Endometrial microvascular endothelial cells (primary cell): ENCODE measurements around the gene SLC7A6. TPM values are rescaled to one million over a fixed set of nuclear protein-coding genes. Genes with fewer than 3 reads are reported as not detected.
"Not testable (repeated sequence)": the region's sequence is repeated elsewhere in the genome, so short reads cannot be mapped to it uniquely, and the experiment has no call there.

Experiments used
- in situ Hi-C: cut with HindIII; loops from 2 replicates; pipeline ENCODE4 v1.10.0; 2017; ENCODE audit warnings: low sequenced_read_pairs, low pct_unique_long_range_greater_than_20kb; ENCODE audit errors: inconsistent ontology term
- total RNA-seq: library from RNA; depleted of rRNA; stranded (reverse); fragments of >200 nt; gene quantifications from one replicate; pipeline ENCODE4 v1.2.3, GENCODE V29; 2015; ENCODE audit errors: inconsistent ontology term

SLC7A6 gene
- total RNA-seq, 1 donor from 2014 or later: 20.1 TPM

- in situ Hi-C loops: no loop called here
Measured at GRCh38 chr16:68275611-68276191, 11.4 kb downstream of the SLC7A6 start.

- in situ Hi-C loops: no loop called here
Measured at GRCh38 chr16:68276223-68276622, 11.9 kb downstream of the SLC7A6 start.

DNA sequence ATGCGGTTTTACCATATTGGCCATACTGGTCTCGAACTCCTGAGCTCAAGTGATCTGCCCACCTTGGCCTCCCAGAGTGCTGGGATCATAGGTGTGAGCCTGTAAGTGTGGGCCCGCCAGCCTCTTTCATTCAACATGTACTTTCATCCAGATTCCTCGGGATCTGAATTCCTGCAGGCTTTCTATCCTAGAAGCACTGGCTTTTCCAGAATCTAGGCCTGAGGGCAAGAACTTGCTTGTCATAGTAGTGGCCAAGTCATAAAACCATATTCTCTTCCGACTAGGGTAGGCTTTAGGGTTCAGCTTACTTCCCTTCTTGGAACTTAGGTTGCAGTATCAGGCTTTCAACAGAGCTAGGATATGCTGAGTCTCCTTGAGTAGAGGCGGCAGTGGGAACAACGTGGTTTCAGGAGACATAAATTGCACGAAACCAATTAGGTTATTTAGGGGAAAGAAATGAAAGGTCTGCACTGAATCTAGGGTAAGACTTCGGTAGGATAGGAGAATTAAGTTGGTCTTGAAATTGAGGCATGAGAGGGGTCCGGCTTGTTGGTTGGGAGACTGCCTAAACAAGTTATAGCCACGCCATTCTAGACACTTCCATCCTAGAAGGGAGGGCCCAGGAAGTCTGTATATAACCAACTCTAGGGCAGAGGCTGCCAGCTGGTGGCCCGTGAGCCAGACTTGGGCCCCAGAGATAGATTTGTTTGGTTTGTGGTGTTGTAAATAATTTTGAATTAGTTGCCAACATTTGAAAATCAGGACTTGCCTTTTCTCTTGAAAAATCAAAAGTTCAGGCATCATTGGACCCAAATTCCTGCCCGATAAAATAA is 15.6 kb downstream of the SLC7A6 start:
- in situ Hi-C loops: no loop called here

DNA sequence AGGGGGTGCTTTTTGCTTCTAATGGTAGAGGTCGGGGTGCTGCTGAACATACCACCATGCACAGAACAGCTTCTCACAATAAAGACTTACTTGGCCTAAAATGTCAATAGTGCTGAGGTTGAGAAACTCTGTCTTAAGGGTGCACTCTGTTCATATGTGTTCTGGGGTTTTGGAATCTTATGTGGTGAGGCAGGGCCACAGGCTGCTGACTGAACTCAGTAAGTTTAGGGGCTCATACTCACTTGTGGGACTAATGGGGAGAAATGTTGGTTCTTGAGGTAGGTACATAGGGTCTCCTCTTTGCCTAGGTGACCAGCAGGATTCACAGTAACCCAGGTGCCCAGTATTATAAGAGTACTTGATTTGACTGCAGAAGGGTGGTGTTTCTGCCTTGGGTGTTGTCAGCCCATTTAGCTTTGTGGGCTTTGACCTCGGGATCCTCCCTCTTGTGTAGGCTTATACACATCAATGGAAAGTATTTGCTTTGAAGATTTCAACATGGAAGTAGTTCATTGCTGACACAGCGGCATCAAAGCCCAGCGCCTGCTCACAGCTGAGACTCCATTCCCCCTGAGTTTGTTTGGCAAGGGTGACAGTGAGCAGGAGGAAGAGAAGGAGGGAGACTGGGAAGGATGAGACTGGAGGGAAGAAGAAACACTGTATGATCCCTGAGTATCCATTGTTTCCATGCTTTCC is 17.2 kb downstream of the SLC7A6 start:
- in situ Hi-C loops: no loop called here

GRCh38 chr16:68282064-68282452 is 17.7 kb downstream of the SLC7A6 start:
- in situ Hi-C loops: no loop called here

DNA sequence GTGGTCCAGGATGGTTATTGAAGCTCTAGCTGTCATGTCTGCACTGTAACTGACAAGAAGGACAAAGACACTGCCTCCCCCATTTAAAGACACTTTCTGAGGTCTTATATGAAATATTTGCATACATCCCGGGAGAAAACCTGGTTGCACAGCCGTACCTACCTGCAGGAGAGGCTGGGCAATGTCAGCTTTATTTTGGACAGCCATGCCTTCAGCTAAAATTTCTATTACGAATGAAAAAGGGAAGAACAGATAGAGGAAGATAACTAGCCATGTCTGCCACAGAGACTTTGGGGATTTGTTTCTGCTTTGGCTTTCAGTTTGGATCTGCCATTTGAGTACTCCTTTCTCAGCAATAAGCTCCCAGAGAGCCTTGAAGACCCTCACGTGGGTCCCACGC is 19.0 kb downstream of the SLC7A6 start:
- in situ Hi-C loops: no loop called here

- in situ Hi-C loops: no loop called here
Measured at GRCh38 chr16:68283801-68284598, 19.7 kb downstream of the SLC7A6 start.

DNA sequence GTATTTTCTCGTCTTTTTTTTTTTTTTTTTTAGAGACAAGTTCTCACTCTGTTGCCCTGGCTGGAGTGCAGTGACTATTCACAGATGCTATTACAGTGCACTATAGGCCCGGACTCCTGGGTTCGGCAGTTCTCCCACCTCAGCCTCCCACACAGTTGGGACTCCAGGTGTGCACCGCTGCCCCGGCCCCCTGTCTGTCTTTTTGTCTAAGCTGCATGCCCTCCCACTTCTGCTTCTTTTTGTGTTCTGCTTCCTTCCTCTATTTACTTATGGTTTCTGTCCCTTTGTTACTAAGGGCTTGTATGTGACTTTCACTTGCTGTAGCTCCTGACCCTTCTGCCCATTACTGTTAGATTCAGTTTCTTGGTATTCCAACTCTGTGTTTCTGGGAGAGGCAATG is 20.5 kb downstream of the SLC7A6 start:
- in situ Hi-C loops: no loop called here

DNA sequence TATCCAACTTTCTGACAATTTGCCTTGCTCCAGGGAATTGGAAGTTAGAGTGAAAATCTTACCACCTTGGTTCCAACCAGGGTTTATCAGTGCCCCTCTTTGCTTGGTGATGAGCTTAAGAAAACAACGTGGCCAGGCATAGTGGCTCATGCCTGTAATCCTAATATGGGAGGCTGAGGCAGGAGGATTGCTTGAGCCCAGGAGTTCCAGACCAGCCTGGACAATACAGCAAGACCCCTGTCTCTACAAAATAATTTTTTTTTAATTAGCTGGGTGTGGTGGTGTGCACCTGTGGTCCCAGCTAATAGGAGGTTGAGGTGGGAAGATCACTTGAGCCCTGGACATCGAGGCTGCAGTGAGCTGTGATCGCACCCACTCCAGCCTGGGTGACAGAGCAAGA is 21.4 kb downstream of the SLC7A6 start:
- in situ Hi-C loops: no loop called here

DNA sequence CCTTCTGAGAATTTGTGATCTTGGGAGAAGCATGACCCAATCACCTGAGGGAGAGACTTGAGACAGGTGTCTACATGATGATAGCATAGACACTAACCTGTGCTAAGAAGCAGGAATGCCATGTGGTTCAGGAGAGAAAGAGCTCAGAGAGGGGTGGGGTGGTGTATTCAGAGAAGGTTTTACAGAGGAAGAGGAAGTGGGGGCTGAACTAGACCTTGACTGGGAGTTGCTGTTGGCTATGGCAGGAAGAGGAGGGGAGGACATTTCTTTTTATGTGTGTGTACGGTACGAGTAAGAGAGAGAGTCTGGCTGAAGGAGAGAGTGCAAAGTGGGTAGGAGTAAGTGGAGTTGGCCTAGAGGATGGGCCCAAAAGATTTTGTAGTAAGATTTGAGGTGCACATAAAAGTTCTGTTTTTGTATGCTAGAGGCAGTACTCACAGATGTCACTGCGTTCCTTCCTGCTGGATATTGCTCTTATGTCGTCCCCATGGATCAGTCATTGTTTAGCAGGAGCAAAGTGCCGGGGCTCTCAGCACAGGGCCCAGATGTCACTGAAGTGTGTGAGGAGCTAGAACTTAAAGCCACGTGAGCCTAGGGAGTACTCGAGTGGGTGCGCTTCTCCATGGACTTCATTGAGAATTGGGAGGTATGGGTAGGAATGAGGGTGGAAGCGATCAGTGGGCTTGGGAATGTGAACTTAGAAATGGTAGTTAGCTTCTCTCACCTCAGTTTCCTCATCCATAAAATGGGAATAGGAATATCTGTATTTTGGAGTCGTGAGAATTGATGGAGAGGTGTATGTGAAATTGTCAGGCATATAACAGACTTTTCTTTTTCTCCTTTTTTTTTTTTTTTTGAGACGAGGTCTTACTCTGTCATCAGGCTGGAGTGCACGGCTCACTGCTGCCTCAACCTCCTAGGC is 22.1 kb downstream of the SLC7A6 start:
- in situ Hi-C loops: no loop called here

DNA sequence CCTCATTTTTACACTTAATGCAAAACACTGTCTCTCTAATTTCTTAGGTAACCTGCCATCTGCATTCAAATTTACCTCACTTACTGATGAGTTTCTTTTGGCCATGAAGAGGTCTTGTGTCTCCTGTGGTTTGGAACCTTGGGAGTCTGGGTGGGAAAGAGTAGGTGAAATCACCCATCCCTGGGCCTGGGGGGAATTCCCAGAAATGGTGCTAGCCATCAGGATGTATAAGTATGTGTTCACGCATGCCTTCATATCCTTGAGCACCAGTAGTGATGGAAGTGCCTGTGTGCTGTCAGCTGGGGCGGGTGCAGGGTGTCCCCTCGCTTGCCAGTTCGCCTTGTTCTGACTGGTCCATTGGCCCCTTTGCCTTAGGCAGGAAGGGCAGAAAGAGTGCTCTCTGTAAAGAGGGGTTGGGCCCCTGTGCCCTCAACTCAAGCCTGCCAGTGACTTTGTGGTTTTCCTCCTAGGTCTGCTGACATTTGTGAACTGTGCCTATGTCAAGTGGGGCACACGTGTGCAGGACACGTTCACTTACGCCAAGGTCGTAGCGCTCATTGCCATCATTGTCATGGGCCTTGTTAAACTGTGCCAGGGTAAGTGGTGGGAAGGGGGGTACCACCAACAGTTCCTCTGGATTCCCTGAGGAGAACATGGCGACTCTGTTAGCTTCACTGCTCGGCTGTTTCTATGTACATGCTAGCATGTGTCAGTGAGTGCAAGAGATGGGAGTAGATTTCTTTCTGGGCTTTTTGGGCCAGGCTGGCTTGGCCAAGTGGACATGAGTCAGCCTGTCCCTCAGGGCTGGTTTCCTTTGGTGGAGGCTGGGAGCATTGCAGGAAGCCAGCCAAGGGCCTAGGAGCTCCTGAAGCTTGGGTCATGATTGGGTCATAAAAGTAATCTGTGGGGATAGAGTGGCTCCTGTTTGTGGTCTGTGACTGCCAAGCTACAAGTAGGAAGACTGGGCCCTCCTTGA is 23.2 kb downstream of the SLC7A6 start:
- in situ Hi-C loops: no loop called here

DNA sequence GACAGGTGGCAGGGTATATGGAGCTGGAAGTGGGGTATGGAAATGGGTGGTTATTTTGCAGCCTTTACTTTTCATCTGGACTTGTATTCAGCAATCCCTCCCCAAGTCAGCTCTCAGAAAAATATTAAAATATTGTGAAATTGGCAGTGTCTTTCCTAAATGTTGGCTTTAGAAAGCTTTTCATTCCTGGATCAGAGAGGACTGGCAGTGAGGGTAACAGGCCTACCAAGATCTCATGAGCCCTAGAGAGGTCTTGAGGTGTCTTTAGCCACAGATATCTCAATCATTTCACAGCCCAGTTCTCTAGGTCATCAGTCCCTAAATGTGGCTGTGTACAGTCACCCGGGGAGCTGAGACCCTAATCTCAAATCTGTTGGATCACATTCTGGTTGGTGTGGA is 23.9 kb downstream of the SLC7A6 start:
- in situ Hi-C loops: no loop called here

GRCh38 chr16:68288796-68289195 is 24.5 kb downstream of the SLC7A6 start:
- in situ Hi-C loops: not testable (repeated sequence)

DNA sequence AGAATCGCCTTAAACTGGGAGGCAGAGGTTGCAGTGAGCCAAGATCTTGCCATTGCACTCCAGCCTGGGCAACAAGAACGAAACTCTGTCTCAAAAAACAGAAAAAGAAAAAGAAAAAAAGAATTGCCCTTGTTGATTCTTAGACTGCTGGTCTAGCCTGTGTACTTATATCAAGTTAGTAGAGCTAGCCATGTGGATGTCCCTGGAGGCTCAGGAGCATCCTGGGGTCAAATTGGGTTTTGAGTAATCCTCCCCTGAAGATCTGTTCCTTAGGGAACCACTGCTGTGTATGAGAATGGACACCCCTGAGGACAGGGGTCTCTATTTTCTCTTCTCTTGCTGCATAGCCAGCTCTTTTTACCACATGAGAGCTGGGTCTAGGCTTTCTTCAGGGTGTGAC is 24.9 kb downstream of the SLC7A6 start:
- in situ Hi-C loops: no loop called here

- in situ Hi-C loops: no loop called here
Measured at GRCh38 chr16:68289621-68290329, 25.4 kb downstream of the SLC7A6 start.

DNA sequence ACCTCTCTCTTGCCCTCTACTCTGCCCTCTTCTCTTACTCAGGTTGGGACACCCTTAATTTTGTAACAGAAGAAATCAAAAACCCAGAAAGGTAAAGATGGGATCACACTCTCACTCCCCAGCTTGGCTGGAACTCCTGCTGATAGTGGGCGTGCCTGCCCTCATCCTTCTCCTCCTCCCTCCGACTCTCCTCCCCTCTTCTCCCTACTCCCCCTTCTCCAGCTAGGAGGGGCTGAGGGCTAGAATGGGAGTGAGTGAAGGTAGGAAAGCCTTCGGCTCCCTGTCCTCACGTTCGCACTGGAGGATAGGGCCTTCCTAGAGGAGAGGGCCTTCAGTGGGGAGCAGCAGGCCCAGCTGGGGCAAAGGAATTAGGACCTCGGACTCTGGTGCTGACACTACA is 26.1 kb downstream of the SLC7A6 start:
- in situ Hi-C loops: no loop called here

DNA sequence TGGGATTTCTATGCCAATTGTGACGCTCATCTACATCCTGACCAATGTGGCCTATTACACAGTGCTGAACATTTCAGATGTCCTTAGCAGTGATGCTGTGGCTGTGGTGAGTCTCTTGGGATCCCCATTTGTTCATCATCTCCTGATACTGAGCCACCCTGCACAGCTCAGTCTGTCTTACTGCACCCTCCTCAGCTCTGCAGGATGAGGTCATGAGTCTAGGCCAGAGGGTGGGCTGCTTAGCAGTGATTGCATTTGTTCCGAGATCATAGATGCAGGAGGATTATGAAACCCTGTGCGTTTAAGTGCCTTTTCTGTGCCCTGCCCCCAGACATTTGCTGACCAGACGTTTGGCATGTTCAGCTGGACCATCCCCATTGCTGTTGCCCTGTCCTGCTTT is 26.9 kb downstream of the SLC7A6 start:
- in situ Hi-C loops: no loop called here
